Limb (tissue), 2 donors: ENCODE data around the gene CHTF18.

Source experiments
- DNase-seq, 2 donors: peaks; one replicate each; pipeline ENCODE4 v3.0.0-alpha.2; 2016; ENCODE audit errors: extremely low spot score in 2 of 2

The CHTF18 gene

GRCh38 chr16:844638-845350 is 56.4 kb downstream of the CHTF18 start:
- no peak for DNase-seq

DNA sequence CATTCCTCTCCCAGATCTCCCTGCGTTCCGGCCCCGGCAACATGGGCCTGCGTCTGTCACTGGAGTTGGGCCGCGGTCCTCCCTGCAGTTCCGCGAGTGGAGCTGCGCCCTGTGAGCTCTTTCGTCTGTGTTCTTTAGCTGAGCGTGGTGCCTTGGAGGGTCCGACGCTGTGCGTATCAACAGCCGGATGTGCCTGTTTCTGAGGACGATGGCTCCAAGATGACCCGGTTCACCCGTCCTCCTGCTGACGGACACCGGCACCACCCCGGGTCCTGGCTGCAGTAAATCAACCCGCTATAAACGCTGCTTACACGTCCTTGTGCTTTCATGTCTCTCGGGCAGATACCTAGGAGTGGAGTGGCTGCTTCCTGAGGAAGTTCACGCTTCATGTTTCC is 56.9 kb downstream of the CHTF18 start:
- DNase-seq: no peak

- no peak for DNase-seq
These were observed 58.7 kb downstream of the CHTF18 start for GRCh38 chr16:847151-847550.
